Spleen (tissue), 11 donors: Measurements from ENCODE around the gene ZNF394. TPM values are rescaled to one million over a fixed set of nuclear protein-coding genes. Genes with fewer than 3 reads are reported as not detected.
A peak's percentile ranks its signal among the peaks of the same experiment; 100 is the strongest.

ENCODE experiments used
- DNase-seq: peaks from one replicate; pipeline ENCODE4 v3.0.0-alpha.2; 2020
- H3K27ac ChIP-seq, 8 donors: fragments of 200-600 bp; sonication (generic) in 7 of 8; 1 replicate in 4 of 8; 2 replicates in 4 of 8; pipeline versions ENCODE4 v1.5.0 to v1.8.0; 2016 to 2021; ENCODE audit warnings: inconsistent platforms in 4 of 8, mild to moderate bottlenecking in 4 of 8, moderate library complexity in 1 of 8
- H3K27me3 ChIP-seq, 7 donors: fragments of 200-600 bp; sonication (generic) in 6 of 7; replicated peaks in 1 of 7; 1 replicate in 4 of 7; 2 replicates in 3 of 7; pipeline versions ENCODE4 v1.5.0 to v1.8.0; 2016 to 2021; ENCODE audit warnings: inconsistent platforms in 3 of 7, mild to moderate bottlenecking in 1 of 7
- H3K36me3 ChIP-seq, 6 donors: fragments of 200-600 bp; sonication (generic) in 5 of 6; 1 replicate in 4 of 6; 2 replicates in 2 of 6; pipeline versions ENCODE4 v1.5.0 to v1.8.0; 2016 to 2021; ENCODE audit warnings: inconsistent platforms in 2 of 6
- H3K4me1 ChIP-seq, 6 donors: fragments of 200-600 bp; sonication (generic) in 5 of 6; 1 replicate in 3 of 6; 2 replicates in 3 of 6; pipeline versions ENCODE4 v1.5.0 to v1.8.0; 2016 to 2021; ENCODE audit warnings: inconsistent platforms in 3 of 6
- H3K4me3 ChIP-seq, 8 donors: fragments of 200-600 bp; sonication (generic) in 7 of 8; 1 replicate in 4 of 8; 2 replicates in 4 of 8; pipeline versions ENCODE4 v1.5.0 to v1.8.0; 2016 to 2021; ENCODE audit warnings: inconsistent platforms in 4 of 8, mild to moderate bottlenecking in 4 of 8, moderate library complexity in 2 of 8
- H3K9me3 ChIP-seq, 8 donors: fragments of 200-600 bp; sonication (generic) in 7 of 8; 1 replicate in 4 of 8; 2 replicates in 4 of 8; pipeline versions ENCODE4 v1.5.0 to v1.8.0; 2016 to 2021; ENCODE audit warnings: inconsistent platforms in 4 of 8
- CTCF ChIP-seq, 11 experiments: fragments of 200-600 bp in 7 of 11; fragments of 450-650 bp in 4 of 11; sonication (generic) in 4 of 11; IDR thresholded peaks in 8 of 11; conservative IDR thresholded peaks in 3 of 11; 1 replicate in 7 of 11; 2 replicates in 4 of 11; pipeline versions ENCODE4 v1.4.0 to v1.8.0; 2016 to 2021; ENCODE audit warnings: antibody characterized with exemption in 11 of 11, inconsistent platforms in 4 of 11, mild to moderate bottlenecking in 1 of 11
- POLR2A ChIP-seq, 3 donors: fragments of 450-650 bp; IDR thresholded peaks; one replicate each; pipeline ENCODE4 v1.5.1; 2017; ENCODE audit warnings: antibody characterized with exemption in 3 of 3, mild to moderate bottlenecking in 1 of 3
- POLR2AphosphoS5 ChIP-seq, 3 donors: sonication (generic); formaldehyde crosslinking; IDR thresholded peaks; one replicate each; pipeline ENCODE4 v1.5.1; 2017; ENCODE audit warnings: antibody characterized with exemption in 3 of 3
- WGBS, 5 donors: extraction: QIAGEN DNeasy Blood & Tissue Kit in 3 of 5; methylation state at CpG; one replicate each; pipeline versions ENCODE4 v1.1.5 to v1.1.7; 2013 to 2018; 5-methylcytosine and 5-hydroxymethylcytosine counted together
- intact Hi-C: fragments of 100-400 bp; cut with DNase I; formaldehyde crosslinking; loops from one replicate; pipeline ENCODE4 v1.15.0; 2023; ENCODE audit warnings: low total_unique reads
- polyA plus RNA-seq, 3 donors: library from polyadenylated mRNA; stranded (reverse); fragments of 200-250 nt; gene quantifications; one replicate each; pipeline ENCODE4 v1.2.1, GENCODE V29; 2013
- total RNA-seq, 7 donors: library from RNA; depleted of rRNA in 3 of 7; stranded (reverse); fragments of >200 nt in 3 of 7; fragmentation: NEBNext Ultra II Directional in 4 of 7; extraction: Animal tissue kit (Norgen Biotek cat#: 25700) in 4 of 7; gene quantifications; one replicate each; pipeline versions ENCODE4 v1.1.0 to v1.2.1, GENCODE V29; 2016 to 2021
- donor health status: healthy with polysubstance abuse.
- donor health status: DM: no; HTN: no; CAD: no; lungs with moderate emphysema.
- donor health status: DM: no; HTN: no; CAD: no.
- donor health status: Bipolar disorder and iron deficiency.
- donor health status: healthy.
- donor health status: DM: no; HTN: no; CAD: no.
- donor health status: DM: yes; HTN: yes; CAD: no.

ZNF394 gene
- total and polyA plus RNA-seq, 10 donors, result 25.8 to 96.2 (median 47.5) TPM

- peaks cover 12 to 98% (median 68%) of the 10 kb centered on the region in 6 donors for H3K36me3 ChIP-seq
- peak overlapping the region in 1 of 8 donors; percentile 13 for H3K4me3 ChIP-seq
- peaks cover 17 to 34% (median 26%) of the 10 kb centered on the region in 6 donors for H3K4me1 ChIP-seq
- no peaks in the 10 kb centered on the region for H3K27me3 ChIP-seq
- DNase-seq, result no peak
- TF ChIP-seq CTCF (IDR thresholded peaks at IDR 0.05 in 8 of 11, conservative IDR thresholded peaks at IDR 0.05 in 3 of 11) (no peak), POLR2AphosphoS5 (IDR thresholded peaks at IDR 0.05) (no peak), POLR2A (IDR thresholded peaks at IDR 0.05) (no peak)
- intact Hi-C loops, result no loop called here
- 97 to 100% (median 99%) methylated on average over 6 of the region's 6 CpGs for WGBS, 5 donors
- peaks cover 7 to 33% (median 30%) of the 10 kb centered on the region in 8 donors for H3K9me3 ChIP-seq
- H3K27ac ChIP-seq, result no peak overlapping the region
These were observed 6.3 kb downstream of the ZNF394 start for GRCh38 chr7:99493823-99494222.

GRCh38 chr7:99490878-99491277 is 9.2 kb downstream of the ZNF394 start:
- H3K27ac ChIP-seq, result no peak overlapping the region
- no peak overlapping the region for H3K4me3 ChIP-seq
- peak; percentile 24 for DNase-seq
- H3K4me1 ChIP-seq, result peaks cover 0 to 5% (median 0%) of the 10 kb centered on the region in 6 donors
- peaks cover 7 to 33% (median 30%) of the 10 kb centered on the region in 8 donors for H3K9me3 ChIP-seq
- intact Hi-C loops, result no loop called here
- 66 to 94% (median 83%) methylated on average over 3 of the region's 3 CpGs for WGBS, 5 donors
- H3K36me3 ChIP-seq, result peaks cover 12 to 95% (median 53%) of the 10 kb centered on the region in 6 donors
- H3K27me3 ChIP-seq, result no peaks in the 10 kb centered on the region
- TF ChIP-seq POLR2AphosphoS5 (IDR thresholded peaks at IDR 0.05) (peak in 1 of 3 donors; percentile 5), CTCF (IDR thresholded peaks at IDR 0.05 in 8 of 11, conservative IDR thresholded peaks at IDR 0.05 in 3 of 11) (no peak), POLR2A (IDR thresholded peaks at IDR 0.05) (no peak)

- WGBS, 5 donors, result 93 to 98% (median 96%) methylated on average over 4 of the region's 4 CpGs
- Histone ChIP-seq H3K9me3 (peaks cover 7 to 18% (median 15%) of the 10 kb centered on the region in 8 donors), H3K27me3 (no peaks in the 10 kb centered on the region), H3K4me1 (no peaks in the 10 kb centered on the region), H3K36me3 (peaks cover 8 to 95% (median 45%) of the 10 kb centered on the region in 6 donors), H3K27ac (no peak overlapping the region), H3K4me3 (no peak overlapping the region)
- no peak for DNase-seq
- TF ChIP-seq POLR2AphosphoS5 (IDR thresholded peaks at IDR 0.05) (no peak), POLR2A (IDR thresholded peaks at IDR 0.05) (no peak), CTCF (IDR thresholded peaks at IDR 0.05 in 8 of 11, conservative IDR thresholded peaks at IDR 0.05 in 3 of 11) (no peak)
- intact Hi-C loops, result no loop called here
These were observed 10.8 kb downstream of the ZNF394 start for GRCh38 chr7:99489235-99489634.

GRCh38 chr7:99485094-99485493 is 15.0 kb downstream of the ZNF394 start:
- H3K27ac ChIP-seq, result no peak overlapping the region
- H3K9me3 ChIP-seq, result no peaks in the 10 kb centered on the region
- intact Hi-C loops, result no loop called here
- H3K4me3 ChIP-seq, result no peak overlapping the region
- TF ChIP-seq POLR2A (IDR thresholded peaks at IDR 0.05) (no peak), POLR2AphosphoS5 (IDR thresholded peaks at IDR 0.05) (no peak), CTCF (IDR thresholded peaks at IDR 0.05 in 8 of 11, conservative IDR thresholded peaks at IDR 0.05 in 3 of 11) (no peak)
- WGBS, 5 donors, result 89 to 94% (median 91%) methylated on average over 5 of the region's 5 CpGs
- H3K4me1 ChIP-seq, result no peaks in the 10 kb centered on the region
- DNase-seq, result no peak
- no peaks in the 10 kb centered on the region for H3K27me3 ChIP-seq
- H3K36me3 ChIP-seq, result peaks cover 0 to 95% (median 27%) of the 10 kb centered on the region in 6 donors
